Hepatocyte (in vitro differentiated cells): Measurements from ENCODE around the gene NGFR. TPM values are rescaled to one million over a fixed set of nuclear protein-coding genes. Genes with fewer than 3 reads are reported as not detected.

Source experiments
- DNase-seq: peaks from one replicate; pipeline ENCODE4 v3.0.0-alpha.2; 2016; ENCODE audit warnings: low spot score
- H2AFZ ChIP-seq: fragments of 200-600 bp; sonication (generic); 2 replicates; pipeline ENCODE4 v1.6.0; 2016; ENCODE audit warnings: antibody characterized with exemption, mild to moderate bottlenecking
- H3K27ac ChIP-seq: fragments of 200-600 bp; sonication (generic); 2 replicates; pipeline ENCODE4 v1.5.1; 2016; ENCODE audit warnings: mild to moderate bottlenecking
- H3K27me3 ChIP-seq: fragments of 200-600 bp; sonication (generic); 2 replicates; pipeline ENCODE4 v1.6.1; 2016
- H3K36me3 ChIP-seq: fragments of 200-600 bp; sonication (generic); replicated peaks from 2 replicates; pipeline ENCODE4 v1.5.1; 2016; ENCODE audit warnings: low read depth; ENCODE audit not compliant: insufficient read depth
- H3K4me1 ChIP-seq: fragments of 200-600 bp; sonication (generic); 2 replicates; pipeline ENCODE4 v1.5.1; 2016; ENCODE audit warnings: mild to moderate bottlenecking, moderate library complexity; ENCODE audit not compliant: insufficient read depth
- H3K4me2 ChIP-seq: fragments of 200-600 bp; sonication (generic); 2 replicates; pipeline ENCODE4 v1.6.0; 2016
- H3K4me3 ChIP-seq: fragments of 200-600 bp; sonication (generic); 2 replicates; pipeline ENCODE4 v1.5.1; 2016; ENCODE audit warnings: mild to moderate bottlenecking
- H3K79me2 ChIP-seq: fragments of 200-600 bp; sonication (generic); 2 replicates; pipeline ENCODE4 v1.6.0; 2017; ENCODE audit warnings: mild to moderate bottlenecking
- H3K9me2 ChIP-seq: fragments of 200-600 bp; sonication (generic); replicated peaks from 2 replicates; pipeline ENCODE4 v1.6.0; 2017; ENCODE audit warnings: mild to moderate bottlenecking; ENCODE audit not compliant: insufficient read depth
- H3K9me3 ChIP-seq: fragments of 200-600 bp; sonication (generic); 2 replicates; pipeline ENCODE4 v1.5.1; 2016; ENCODE audit warnings: low read depth, mild to moderate bottlenecking
- H4K20me1 ChIP-seq: fragments of 200-600 bp; sonication (generic); 2 replicates; pipeline ENCODE4 v1.6.0; 2016; ENCODE audit warnings: mild to moderate bottlenecking; ENCODE audit not compliant: insufficient read depth, poor library complexity, severe bottlenecking
- EZH2 ChIP-seq: fragments of 200-600 bp; sonication (generic); IDR thresholded peaks from 2 replicates; pipeline ENCODE4 v1.6.1; 2016; ENCODE audit warnings: antibody characterized with exemption, mild to moderate bottlenecking, borderline replicate concordance
- EZH2phosphoT487 ChIP-seq: fragments of 200-600 bp; sonication (generic); IDR thresholded peaks from one replicate; pipeline ENCODE4 v1.6.1; 2018; ENCODE audit warnings: antibody characterized with exemption, mild to moderate bottlenecking, low read depth, moderate library complexity; ENCODE audit not compliant: unreplicated experiment, severe bottlenecking
- WGBS: methylation state at CpG from one replicate; pipeline ENCODE4 v1.1.6; 2016; ENCODE audit warnings: low lambda C conversion rate; ENCODE audit errors: missing lambda C conversion rate; 5-methylcytosine and 5-hydroxymethylcytosine counted together
- polyA plus RNA-seq: library from polyadenylated mRNA; unstranded; fragments of >200 nt; fragmentation: Nextera tagmentation; extraction: Ambion mirVana; gene quantifications from 2 replicates; pipeline ENCODE4 v1.2.1, GENCODE V29; 2016
- total RNA-seq: library from RNA; depleted of rRNA; stranded (reverse); fragments of >200 nt; gene quantifications from 2 replicates; pipeline ENCODE4 v1.2.3, GENCODE V29; 2014
- TF ChIP-seq, protein P1 (sequence below): fragments of 200-600 bp; sonication (generic); IDR thresholded peaks from 2 replicates; pipeline ENCODE4 v1.5.1; 2016; ENCODE audit warnings: antibody characterized with exemption, mild to moderate bottlenecking; ENCODE audit not compliant: poor library complexity

The NGFR gene
- total and polyA plus RNA-seq, 2 experiments from 2014 or later, result 3.6 to 5.6 TPM

- Histone ChIP-seq H3K9me3 (no peaks in the 10 kb centered on the region), H2AFZ (no peak overlapping the region), H4K20me1 (no peaks in the 10 kb centered on the region), H3K4me2 (no peak overlapping the region), H3K27ac (peak overlapping the region; percentile 7), H3K9me2 (no peaks in the 10 kb centered on the region), H3K4me3 (no peak overlapping the region), H3K27me3 (no peaks in the 10 kb centered on the region), H3K79me2 (no peaks in the 10 kb centered on the region), H3K4me1 (peaks cover 25% of the 10 kb centered on the region), H3K36me3 (no peaks in the 10 kb centered on the region)
- no peak for DNase-seq
- TF ChIP-seq EZH2, result no peak
- TF ChIP-seq, protein P1, sequence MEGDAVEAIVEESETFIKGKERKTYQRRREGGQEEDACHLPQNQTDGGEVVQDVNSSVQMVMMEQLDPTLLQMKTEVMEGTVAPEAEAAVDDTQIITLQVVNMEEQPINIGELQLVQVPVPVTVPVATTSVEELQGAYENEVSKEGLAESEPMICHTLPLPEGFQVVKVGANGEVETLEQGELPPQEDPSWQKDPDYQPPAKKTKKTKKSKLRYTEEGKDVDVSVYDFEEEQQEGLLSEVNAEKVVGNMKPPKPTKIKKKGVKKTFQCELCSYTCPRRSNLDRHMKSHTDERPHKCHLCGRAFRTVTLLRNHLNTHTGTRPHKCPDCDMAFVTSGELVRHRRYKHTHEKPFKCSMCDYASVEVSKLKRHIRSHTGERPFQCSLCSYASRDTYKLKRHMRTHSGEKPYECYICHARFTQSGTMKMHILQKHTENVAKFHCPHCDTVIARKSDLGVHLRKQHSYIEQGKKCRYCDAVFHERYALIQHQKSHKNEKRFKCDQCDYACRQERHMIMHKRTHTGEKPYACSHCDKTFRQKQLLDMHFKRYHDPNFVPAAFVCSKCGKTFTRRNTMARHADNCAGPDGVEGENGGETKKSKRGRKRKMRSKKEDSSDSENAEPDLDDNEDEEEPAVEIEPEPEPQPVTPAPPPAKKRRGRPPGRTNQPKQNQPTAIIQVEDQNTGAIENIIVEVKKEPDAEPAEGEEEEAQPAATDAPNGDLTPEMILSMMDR, result no peak
- TF ChIP-seq EZH2phosphoT487, result no peak
- WGBS, result 78% methylated on average over 5 of the region's 5 CpGs
Observed at GRCh38 chr17:49510720-49511110, 15.6 kb downstream of the NGFR start.

- H3K4me2 ChIP-seq, result no peak overlapping the region
- H3K9me2 ChIP-seq, result no peaks in the 10 kb centered on the region
- no peaks in the 10 kb centered on the region for H4K20me1 ChIP-seq
- 69% methylated on average over 16 of the region's 16 CpGs for WGBS
- peaks cover 31% of the 10 kb centered on the region for H3K4me1 ChIP-seq
- no peaks in the 10 kb centered on the region for H3K9me3 ChIP-seq
- no peaks in the 10 kb centered on the region for H3K27me3 ChIP-seq
- no peak overlapping the region for H3K27ac ChIP-seq
- no peaks in the 10 kb centered on the region for H3K79me2 ChIP-seq
- no peak for DNase-seq
- no peak overlapping the region for H2AFZ ChIP-seq
- H3K4me3 ChIP-seq, result no peak overlapping the region
- H3K36me3 ChIP-seq, result no peaks in the 10 kb centered on the region
- TF ChIP-seq, protein P1, result no peak
- TF ChIP-seq EZH2 (no peak), EZH2phosphoT487 (no peak)
Observed at GRCh38 chr17:49511810-49512209, 16.7 kb downstream of the NGFR start.

- Histone ChIP-seq H3K27ac (no peak overlapping the region), H3K9me3 (no peaks in the 10 kb centered on the region), H3K4me3 (no peak overlapping the region), H3K79me2 (no peaks in the 10 kb centered on the region), H3K9me2 (no peaks in the 10 kb centered on the region), H3K36me3 (no peaks in the 10 kb centered on the region), H3K4me1 (peaks cover 31% of the 10 kb centered on the region), H2AFZ (no peak overlapping the region), H4K20me1 (no peaks in the 10 kb centered on the region), H3K27me3 (no peaks in the 10 kb centered on the region), H3K4me2 (no peak overlapping the region)
- WGBS, result 81% methylated on average over 16 of the region's 26 CpGs
- DNase-seq, result no peak
- TF ChIP-seq EZH2phosphoT487, result no peak
Observed at GRCh38 chr17:49512296-49513043, 17.4 kb downstream of the NGFR start.

GRCh38 chr17:49513044-49513395, 17.9 kb downstream of the NGFR start:
- DNase-seq, result no peak
- no peaks in the 10 kb centered on the region for H4K20me1 ChIP-seq
- no peaks in the 10 kb centered on the region for H3K9me3 ChIP-seq
- H3K79me2 ChIP-seq, result no peaks in the 10 kb centered on the region
- no peak overlapping the region for H3K4me2 ChIP-seq
- WGBS, result 88% methylated on average over 3 of the region's 6 CpGs
- H3K36me3 ChIP-seq, result no peaks in the 10 kb centered on the region
- no peak overlapping the region for H3K27ac ChIP-seq
- H3K4me3 ChIP-seq, result no peak overlapping the region
- no peak overlapping the region for H2AFZ ChIP-seq
- TF ChIP-seq EZH2phosphoT487, result no peak
- no peak for TF ChIP-seq EZH2
- H3K9me2 ChIP-seq, result no peaks in the 10 kb centered on the region
- H3K27me3 ChIP-seq, result no peaks in the 10 kb centered on the region
- H3K4me1 ChIP-seq, result peaks cover 27% of the 10 kb centered on the region
